Measurements from ENCODE around the gene RNF8.

RNF8 gene

GRCh38 chr6:37407948-37408347 lies 54.2 kb downstream of the RNF8 start:
- no peaks in the 10 kb centered on the region for H3K27me3 ChIP-seq (ENCODE audit: insufficient read depth, poor library complexity, severe bottlenecking)
- DNase-seq (ENCODE audit: low read depth in 1 of 2, low spot score in 1 of 2) = no peak
- TF ChIP-seq SPI1 (IDR thresholded peaks at IDR 0.05; ENCODE audit: borderline replicate concordance, low read depth) = no peak
- TF ChIP-seq GABPA (IDR thresholded peaks at IDR 0.05; ENCODE audit: low read depth) = no peak
- TF ChIP-seq REST (IDR thresholded peaks at IDR 0.05; ENCODE audit: insufficient replicate concordance, low read depth) = no peak
- TF ChIP-seq, protein P1, sequence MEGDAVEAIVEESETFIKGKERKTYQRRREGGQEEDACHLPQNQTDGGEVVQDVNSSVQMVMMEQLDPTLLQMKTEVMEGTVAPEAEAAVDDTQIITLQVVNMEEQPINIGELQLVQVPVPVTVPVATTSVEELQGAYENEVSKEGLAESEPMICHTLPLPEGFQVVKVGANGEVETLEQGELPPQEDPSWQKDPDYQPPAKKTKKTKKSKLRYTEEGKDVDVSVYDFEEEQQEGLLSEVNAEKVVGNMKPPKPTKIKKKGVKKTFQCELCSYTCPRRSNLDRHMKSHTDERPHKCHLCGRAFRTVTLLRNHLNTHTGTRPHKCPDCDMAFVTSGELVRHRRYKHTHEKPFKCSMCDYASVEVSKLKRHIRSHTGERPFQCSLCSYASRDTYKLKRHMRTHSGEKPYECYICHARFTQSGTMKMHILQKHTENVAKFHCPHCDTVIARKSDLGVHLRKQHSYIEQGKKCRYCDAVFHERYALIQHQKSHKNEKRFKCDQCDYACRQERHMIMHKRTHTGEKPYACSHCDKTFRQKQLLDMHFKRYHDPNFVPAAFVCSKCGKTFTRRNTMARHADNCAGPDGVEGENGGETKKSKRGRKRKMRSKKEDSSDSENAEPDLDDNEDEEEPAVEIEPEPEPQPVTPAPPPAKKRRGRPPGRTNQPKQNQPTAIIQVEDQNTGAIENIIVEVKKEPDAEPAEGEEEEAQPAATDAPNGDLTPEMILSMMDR (IDR thresholded peaks at IDR 0.05; ENCODE audit: insufficient read depth, low read length) = no peak
- no peak for TF ChIP-seq POLR2AphosphoS5 (IDR thresholded peaks at IDR 0.05; ENCODE audit: low read depth)
- H3K4me3 ChIP-seq (replicated peaks; ENCODE audit: insufficient read depth, low read length) = no peak overlapping the region
- H3K27ac ChIP-seq (replicated peaks) = no peak overlapping the region

- no peak for DNase-seq (ENCODE audit: low read depth in 1 of 2, low spot score in 1 of 2)
- TF ChIP-seq, protein P1 (IDR thresholded peaks at IDR 0.05; ENCODE audit: insufficient read depth, low read length) = no peak
- TF ChIP-seq SPI1 (IDR thresholded peaks at IDR 0.05; ENCODE audit: borderline replicate concordance, low read depth) = no peak
- TF ChIP-seq GABPA (IDR thresholded peaks at IDR 0.05; ENCODE audit: low read depth) = no peak
- no peak for TF ChIP-seq POLR2AphosphoS5 (IDR thresholded peaks at IDR 0.05; ENCODE audit: low read depth)
- TF ChIP-seq REST (IDR thresholded peaks at IDR 0.05; ENCODE audit: insufficient replicate concordance, low read depth) = no peak
Observed at GRCh38 chr6:37409501-37409900, 55.7 kb downstream of the RNF8 start.

DNA sequence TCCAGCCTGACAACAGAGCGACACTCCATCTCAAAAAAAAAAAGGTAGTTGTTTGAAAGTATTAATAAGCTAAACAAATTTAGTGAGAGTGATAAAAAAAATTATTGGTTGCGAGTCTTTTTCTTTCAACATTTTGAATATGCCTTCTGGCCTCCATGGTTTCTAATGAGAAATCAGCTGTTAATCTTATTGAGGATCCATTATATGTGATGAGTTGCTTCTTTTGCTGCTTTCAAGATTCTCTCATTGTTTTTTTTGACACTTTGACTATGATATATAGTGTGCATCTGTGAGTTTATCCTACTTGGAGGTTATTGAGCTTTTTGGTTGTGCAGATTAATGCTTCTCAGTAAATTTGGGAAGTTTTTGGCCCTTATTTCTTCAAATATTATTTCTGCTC lies 63.6 kb downstream of the RNF8 start:
- H3K27me3 ChIP-seq (ENCODE audit: insufficient read depth, poor library complexity, severe bottlenecking) = no peaks in the 10 kb centered on the region
- TF ChIP-seq, protein P1 (IDR thresholded peaks at IDR 0.05; ENCODE audit: insufficient read depth, low read length) = no peak
- TF ChIP-seq GABPA (IDR thresholded peaks at IDR 0.05; ENCODE audit: low read depth) (no peak), POLR2AphosphoS5 (IDR thresholded peaks at IDR 0.05; ENCODE audit: low read depth) (no peak), REST (IDR thresholded peaks at IDR 0.05; ENCODE audit: insufficient replicate concordance, low read depth) (no peak), SPI1 (IDR thresholded peaks at IDR 0.05; ENCODE audit: borderline replicate concordance, low read depth) (no peak)
- no peak overlapping the region for H3K4me3 ChIP-seq (replicated peaks; ENCODE audit: insufficient read depth, low read length)

More at GRCh38 chr6:37409501-37409900, 55.7 kb downstream of the RNF8 start:
- Histone ChIP-seq H3K4me3 (replicated peaks; ENCODE audit: insufficient read depth, low read length) (no peak overlapping the region), H3K27ac (replicated peaks) (no peak overlapping the region), H3K27me3 (ENCODE audit: insufficient read depth, poor library complexity, severe bottlenecking) (no peaks in the 10 kb centered on the region)

More for the DNA sequence above, 63.6 kb downstream of the RNF8 start:
- DNase-seq (ENCODE audit: low read depth in 1 of 2, low spot score in 1 of 2) = no peak
- no peak overlapping the region for H3K27ac ChIP-seq (replicated peaks)
